GM23248 (cell line): ENCODE results near the gene IKZF1. TPM values are rescaled to one million over a fixed set of nuclear protein-coding genes. Genes with fewer than 3 reads are reported as not detected.
A peak's percentile ranks its signal among the peaks of the same experiment; 100 is the strongest.

Experiments
- DNase-seq: peaks from one replicate; pipeline ENCODE4 v3.0.0-alpha.2; 2015
- H2AFZ ChIP-seq: fragments of 200-600 bp; sonication (generic); 2 replicates; pipeline ENCODE4 v1.6.1; 2016; ENCODE audit warnings: antibody characterized with exemption
- H3F3A ChIP-seq: fragments of 200-600 bp; sonication (generic); 2 replicates; pipeline ENCODE4 v1.6.1; 2016; ENCODE audit warnings: mild to moderate bottlenecking, antibody characterized with exemption, mixed run types; ENCODE audit not compliant: insufficient read depth
- H3K27ac ChIP-seq: fragments of 200-600 bp; sonication (generic); 2 replicates; pipeline ENCODE4 v1.5.1; 2016; ENCODE audit warnings: mild to moderate bottlenecking
- H3K27me3 ChIP-seq: fragments of 200-600 bp; sonication (generic); replicated peaks from 2 replicates; pipeline ENCODE4 v1.6.1; 2016; ENCODE audit warnings: mild to moderate bottlenecking; ENCODE audit not compliant: insufficient read depth
- H3K36me3 ChIP-seq: fragments of 200-600 bp; sonication (generic); 2 replicates; pipeline ENCODE4 v1.6.1; 2016; ENCODE audit warnings: low read depth, mild to moderate bottlenecking
- H3K4me1 ChIP-seq: fragments of 200-600 bp; sonication (generic); 2 replicates; pipeline ENCODE4 v1.6.1; 2016; ENCODE audit warnings: mild to moderate bottlenecking; ENCODE audit not compliant: insufficient read depth
- H3K4me2 ChIP-seq: fragments of 200-600 bp; sonication (generic); one replicate; pipeline ENCODE4 v1.6.1; 2016; ENCODE audit warnings: mild to moderate bottlenecking; ENCODE audit not compliant: unreplicated experiment
- H3K4me3 ChIP-seq: fragments of 200-600 bp; sonication (generic); 2 replicates; pipeline ENCODE4 v1.5.1; 2016; ENCODE audit warnings: mild to moderate bottlenecking
- H3K79me2 ChIP-seq: fragments of 200-600 bp; sonication (generic); 2 replicates; pipeline ENCODE4 v1.6.1; 2016; ENCODE audit warnings: mild to moderate bottlenecking; ENCODE audit not compliant: insufficient read depth
- H3K9ac ChIP-seq: fragments of 200-600 bp; sonication (generic); 2 replicates; pipeline ENCODE4 v1.6.1; 2016; ENCODE audit warnings: mild to moderate bottlenecking
- H3K9me2 ChIP-seq: fragments of 200-600 bp; sonication (generic); 2 replicates; pipeline ENCODE4 v1.6.1; 2016; ENCODE audit warnings: mixed run types, mild to moderate bottlenecking, moderate library complexity; ENCODE audit not compliant: insufficient read depth
- H3K9me3 ChIP-seq: fragments of 200-600 bp; sonication (generic); one replicate; pipeline ENCODE4 v1.6.1; 2017; ENCODE audit warnings: low read depth
- H4K20me1 ChIP-seq: fragments of 200-600 bp; sonication (generic); 2 replicates; pipeline ENCODE4 v1.6.0; 2016; ENCODE audit not compliant: insufficient read depth
- EZH2 ChIP-seq: fragments of 200-600 bp; sonication (generic); IDR thresholded peaks from 2 replicates; pipeline ENCODE4 v1.6.1; 2018; ENCODE audit warnings: antibody characterized with exemption, mild to moderate bottlenecking; ENCODE audit not compliant: insufficient read depth, poor library complexity, severe bottlenecking
- EZH2phosphoT487 ChIP-seq: fragments of 200-600 bp; sonication (generic); IDR thresholded peaks from 2 replicates; pipeline ENCODE4 v1.6.1; 2018; ENCODE audit warnings: antibody characterized with exemption, moderate library complexity, mild to moderate bottlenecking, low read depth; ENCODE audit not compliant: insufficient read depth
- WGBS, 2 experiments: methylation state at CpG; one replicate each; pipeline ENCODE4 v1.1.6; 2015 to 2017; ENCODE audit warnings: low lambda C conversion rate in 2 of 2, low coverage in 1 of 2; ENCODE audit errors: missing lambda C conversion rate in 2 of 2; 5-methylcytosine and 5-hydroxymethylcytosine counted together
- in situ Hi-C: fragments of 300-500 bp; cut with MboI; formaldehyde crosslinking; loops from 2 replicates; pipeline ENCODE4 v1.15.0; 2020
- polyA plus RNA-seq: library from polyadenylated mRNA; unstranded; fragments of >200 nt; fragmentation: Nextera tagmentation; extraction: Ambion mirVana; gene quantifications from 2 replicates; pipeline ENCODE4 v1.2.1, GENCODE V29; 2016
- total RNA-seq: library from RNA; depleted of rRNA; stranded (reverse); fragments of >200 nt; shearing (Covaris generic); gene quantifications from 2 replicates; pipeline ENCODE4 v1.2.3, GENCODE V29; 2014

IKZF1 gene
- total and polyA plus RNA-seq, 2 experiments from 2014 or later = not detected

GRCh38 chr7:50305583-50306493 lies 1.3 kb downstream of the IKZF1 start:
- H3K4me3 ChIP-seq = no peak overlapping the region
- no peaks in the 10 kb centered on the region for H3K36me3 ChIP-seq
- in situ Hi-C loops = no loop called here
- no peak overlapping the region for H3K9ac ChIP-seq
- DNase-seq = no peak
- TF ChIP-seq EZH2 = peak; percentile 27
- TF ChIP-seq EZH2phosphoT487 = no peak
- no peaks in the 10 kb centered on the region for H3K9me2 ChIP-seq
- H3K27ac ChIP-seq = no peak overlapping the region
- no peaks in the 10 kb centered on the region for H3K79me2 ChIP-seq
- 28 to 29% methylated on average over 11 of the region's 11 CpGs for WGBS, 2 experiments
- H4K20me1 ChIP-seq = no peaks in the 10 kb centered on the region
- H3K27me3 ChIP-seq = peaks cover 76% of the 10 kb centered on the region
- H3K9me3 ChIP-seq = no peaks in the 10 kb centered on the region
- H2AFZ ChIP-seq = no peak overlapping the region
- H3K4me1 ChIP-seq = no peaks in the 10 kb centered on the region
- H3K4me2 ChIP-seq = no peak overlapping the region
- H3F3A ChIP-seq = no peaks in the 10 kb centered on the region

GRCh38 chr7:50306494-50307367 lies 2.2 kb downstream of the IKZF1 start:
- TF ChIP-seq EZH2phosphoT487 = no peak
- TF ChIP-seq EZH2 = no peak
- Histone ChIP-seq H3K4me3 (no peak overlapping the region), H3K4me1 (no peaks in the 10 kb centered on the region), H3K9me3 (no peaks in the 10 kb centered on the region), H3K4me2 (no peak overlapping the region), H2AFZ (no peak overlapping the region), H3K36me3 (no peaks in the 10 kb centered on the region), H3K9ac (no peak overlapping the region), H3K79me2 (no peaks in the 10 kb centered on the region), H3K9me2 (no peaks in the 10 kb centered on the region), H3K27ac (no peak overlapping the region), H3K27me3 (peaks cover 76% of the 10 kb centered on the region), H3F3A (no peaks in the 10 kb centered on the region), H4K20me1 (no peaks in the 10 kb centered on the region)
- in situ Hi-C loops = no loop called here
- WGBS, 2 experiments = 41 to 42% methylated on average over 10 of the region's 10 CpGs
- no peak for DNase-seq

GRCh38 chr7:50307368-50308032 lies 3.0 kb downstream of the IKZF1 start:
- TF ChIP-seq EZH2phosphoT487 (no peak), EZH2 (no peak)
- Histone ChIP-seq H3K9me2 (no peaks in the 10 kb centered on the region), H3K36me3 (no peaks in the 10 kb centered on the region), H2AFZ (no peak overlapping the region), H3F3A (no peaks in the 10 kb centered on the region), H3K4me2 (no peak overlapping the region), H3K9ac (no peak overlapping the region), H3K27ac (no peak overlapping the region), H3K4me3 (no peak overlapping the region), H4K20me1 (no peaks in the 10 kb centered on the region), H3K79me2 (no peaks in the 10 kb centered on the region), H3K9me3 (no peaks in the 10 kb centered on the region), H3K27me3 (peaks cover 78% of the 10 kb centered on the region), H3K4me1 (no peaks in the 10 kb centered on the region)
- WGBS, 2 experiments = 23 to 28% methylated on average over 10 of the region's 10 CpGs
- no peak for DNase-seq
- in situ Hi-C loops = no loop called here

- H3K79me2 ChIP-seq = no peaks in the 10 kb centered on the region
- no peaks in the 10 kb centered on the region for H4K20me1 ChIP-seq
- in situ Hi-C loops = no loop called here
- no peak overlapping the region for H3K4me2 ChIP-seq
- no peaks in the 10 kb centered on the region for H3K4me1 ChIP-seq
- H3K9me3 ChIP-seq = no peaks in the 10 kb centered on the region
- H3K9ac ChIP-seq = no peak overlapping the region
- H3K27me3 ChIP-seq = peaks cover 79% of the 10 kb centered on the region
- 29 to 34% methylated on average over 3 of the region's 3 CpGs for WGBS, 2 experiments
- no peaks in the 10 kb centered on the region for H3F3A ChIP-seq
- no peak overlapping the region for H3K4me3 ChIP-seq
- H2AFZ ChIP-seq = no peak overlapping the region
- TF ChIP-seq EZH2 (no peak), EZH2phosphoT487 (no peak)
- DNase-seq = no peak
- H3K27ac ChIP-seq = no peak overlapping the region
- no peaks in the 10 kb centered on the region for H3K9me2 ChIP-seq
- H3K36me3 ChIP-seq = no peaks in the 10 kb centered on the region
Observed at GRCh38 chr7:50308203-50308531, 3.7 kb downstream of the IKZF1 start.
